GM12878 (cell line): ENCODE results near the gene FLOT1. TPM values are rescaled to one million over a fixed set of nuclear protein-coding genes. Genes with fewer than 3 reads are reported as not detected.

Experiments used
- EZH2 ChIP-seq: IDR thresholded peaks from 2 replicates; pipeline ENCODE4 v1.6.1; 2012; ENCODE audit warnings: low read depth, mild to moderate bottlenecking, control low read depth, inconsistent platforms, low read length, borderline replicate concordance; ENCODE audit not compliant: control insufficient read depth
- FOS ChIP-seq: IDR thresholded peaks from 3 replicates; pipeline ENCODE4 v1.6.1; 2011; ENCODE audit warnings: borderline replicate concordance; ENCODE audit not compliant: insufficient read length; ENCODE audit errors: extremely low read depth
- GATAD2B ChIP-seq: fragments of 450-650 bp; conservative IDR thresholded peaks from 2 replicates; pipeline ENCODE4 v1.6.1; 2017; ENCODE audit warnings: low read depth, mild to moderate bottlenecking, moderate library complexity
- IKZF2 ChIP-seq, 2 experiments: fragments of 450-650 bp; IDR thresholded peaks; 2 replicates each; pipeline ENCODE4 v1.6.1; 2017; ENCODE audit warnings: mild to moderate bottlenecking in 2 of 2, moderate library complexity in 2 of 2
- NFXL1 ChIP-seq: fragments of 450-650 bp; IDR thresholded peaks from 2 replicates; pipeline ENCODE4 v1.6.1; 2017; ENCODE audit warnings: antibody characterized with exemption, mild to moderate bottlenecking, borderline replicate concordance
- NFYA ChIP-seq: IDR thresholded peaks from 2 replicates; pipeline ENCODE4 v1.6.1; 2011; ENCODE audit warnings: low read depth, mild to moderate bottlenecking, low read length, improper control_type of control experiment, borderline replicate concordance
- SIN3A ChIP-seq: IDR thresholded peaks from 2 replicates; pipeline ENCODE4 v1.6.1; 2012; ENCODE audit warnings: low read depth, low read length, improper control_type of control experiment
- SIX5 ChIP-seq: IDR thresholded peaks from 2 replicates; pipeline ENCODE4 v1.6.1; 2011; ENCODE audit warnings: mild to moderate bottlenecking, low read depth, low read length, moderate library complexity; ENCODE audit not compliant: severe bottlenecking
- SMAD5 ChIP-seq: IDR thresholded peaks from 2 replicates; pipeline ENCODE4 v1.6.1; 2016; ENCODE audit warnings: antibody characterized with exemption, low read depth
- SREBF1 ChIP-seq: IDR thresholded peaks from 2 replicates; pipeline ENCODE4 v1.6.1; 2012; ENCODE audit warnings: mild to moderate bottlenecking, low read length
- SRF ChIP-seq, 2 experiments: IDR thresholded peaks; 2 replicates each; pipeline ENCODE4 v1.6.1; 2011; ENCODE audit warnings: low read depth in 2 of 2, low read length in 2 of 2, mild to moderate bottlenecking in 1 of 2, moderate library complexity in 1 of 2
- TBL1XR1 ChIP-seq: IDR thresholded peaks from 2 replicates; pipeline ENCODE4 v1.6.1; 2012; ENCODE audit warnings: low read depth, low read length, improper control_type of control experiment
- WRNIP1 ChIP-seq: IDR thresholded peaks from 2 replicates; pipeline ENCODE4 v1.6.1; 2011; ENCODE audit warnings: low read depth, low read length, improper control_type of control experiment, borderline replicate concordance
- ZNF207 ChIP-seq: fragments of 450-650 bp; IDR thresholded peaks from 2 replicates; pipeline ENCODE4 v1.6.1; 2014; ENCODE audit warnings: antibody characterized with exemption, mild to moderate bottlenecking, borderline replicate concordance
- polyA plus RNA-seq, 11 experiments: library from polyadenylated mRNA; depleted of rRNA in 4 of 11; unstranded in 6 of 11; stranded (reverse) in 5 of 11; fragments of >200 nt; fragmentation: Nextera tagmentation in 4 of 11; fragmentation: Illumina TruSeq in 1 of 11; extraction: Ambion mirVana in 4 of 11; extraction: Trizol in 1 of 11; gene quantifications; 1 replicate in 1 of 11; 2 replicates in 10 of 11; pipeline versions ENCODE4 v1.2.1 to v1.2.3, GENCODE V29; 2011 to 2016; ENCODE audit warnings: inconsistent platforms in 2 of 11, missing spikeins in 2 of 11, low read depth in 1 of 11
- total RNA-seq, 4 experiments: library from RNA; depleted of rRNA in 3 of 4; stranded (reverse); fragments of >200 nt in 3 of 4; fragmentation: Illumina TruSeq in 1 of 4; extraction: Trizol in 1 of 4; gene quantifications; 2 replicates each; pipeline versions ENCODE4 v1.2.1 to v1.2.3, GENCODE V29; 2013 to 2021
- TF ChIP-seq, protein P1 (sequence below): fragments of 450-650 bp; IDR thresholded peaks from 2 replicates; pipeline ENCODE4 v1.6.1; 2018; ENCODE audit warnings: borderline replicate concordance, mild to moderate bottlenecking; ENCODE audit not compliant: partially characterized antibody
- TF ChIP-seq, protein P2 (sequence below): fragments of 450-650 bp; IDR thresholded peaks from 2 replicates; pipeline ENCODE4 v1.6.1; 2017; ENCODE audit warnings: antibody characterized with exemption, mild to moderate bottlenecking, moderate library complexity
- TF ChIP-seq, protein P3 (sequence below), 3 experiments: IDR thresholded peaks in 2 of 3; conservative IDR thresholded peaks in 1 of 3; 2 replicates each; pipeline ENCODE4 v1.5.1; 2011; ENCODE audit warnings: low read depth in 3 of 3, low read length in 3 of 3, mild to moderate bottlenecking in 3 of 3, control low read depth in 2 of 3, moderate library complexity in 2 of 3, inconsistent platforms in 1 of 3, mixed read lengths in 1 of 3; ENCODE audit not compliant: control insufficient read depth in 2 of 3, insufficient read depth in 1 of 3; ENCODE audit errors: extremely low read depth in 1 of 3
- TF ChIP-seq, protein P4 (sequence below): fragments of 450-650 bp; IDR thresholded peaks from 2 replicates; pipeline ENCODE4 v1.6.1; 2017; ENCODE audit warnings: borderline replicate concordance

Gene FLOT1
- total and polyA plus RNA-seq, 10 of the 15 experiments (the other 5 are each of a cell fraction or from before 2014, with no cell fraction given): 12.3 to 153 (median 112) TPM

DNA sequence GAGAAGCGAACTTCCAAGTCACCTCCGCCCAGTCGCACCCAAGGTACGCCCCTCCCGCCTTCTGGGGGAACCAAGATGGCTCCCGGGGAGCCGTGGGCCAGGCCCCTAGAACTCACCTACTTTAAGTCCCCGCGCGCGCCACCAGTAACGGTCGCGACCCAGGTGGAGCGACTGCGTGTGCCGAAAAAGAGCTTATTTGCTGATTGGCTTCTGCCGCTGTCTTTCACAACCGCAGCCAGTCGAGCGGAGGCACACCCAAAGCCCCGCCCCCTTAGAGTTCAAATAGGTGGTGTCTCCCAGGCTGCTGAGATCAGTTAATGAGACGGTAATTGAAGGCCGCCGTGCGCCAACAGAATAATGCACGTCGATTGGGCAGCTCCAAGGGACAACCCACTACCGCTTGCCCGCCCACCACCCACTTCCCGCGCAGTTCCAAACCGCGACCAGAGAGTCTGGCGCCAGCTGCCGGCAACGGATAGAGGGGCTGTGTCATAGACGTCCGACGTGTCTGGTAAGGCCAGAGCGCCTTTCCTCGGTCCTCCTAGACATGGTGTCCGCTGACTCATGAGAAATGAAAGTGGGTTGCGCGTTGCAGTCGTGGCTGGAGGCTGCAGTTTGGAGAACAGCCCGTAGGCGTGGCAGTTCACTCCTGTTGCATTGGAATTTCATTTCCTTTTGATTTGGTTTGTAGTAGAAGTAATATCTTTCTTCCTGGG is 25.2 kb downstream of the FLOT1 start, which contains the start of gene MDC1 (continued):
- TF ChIP-seq, protein P1, sequence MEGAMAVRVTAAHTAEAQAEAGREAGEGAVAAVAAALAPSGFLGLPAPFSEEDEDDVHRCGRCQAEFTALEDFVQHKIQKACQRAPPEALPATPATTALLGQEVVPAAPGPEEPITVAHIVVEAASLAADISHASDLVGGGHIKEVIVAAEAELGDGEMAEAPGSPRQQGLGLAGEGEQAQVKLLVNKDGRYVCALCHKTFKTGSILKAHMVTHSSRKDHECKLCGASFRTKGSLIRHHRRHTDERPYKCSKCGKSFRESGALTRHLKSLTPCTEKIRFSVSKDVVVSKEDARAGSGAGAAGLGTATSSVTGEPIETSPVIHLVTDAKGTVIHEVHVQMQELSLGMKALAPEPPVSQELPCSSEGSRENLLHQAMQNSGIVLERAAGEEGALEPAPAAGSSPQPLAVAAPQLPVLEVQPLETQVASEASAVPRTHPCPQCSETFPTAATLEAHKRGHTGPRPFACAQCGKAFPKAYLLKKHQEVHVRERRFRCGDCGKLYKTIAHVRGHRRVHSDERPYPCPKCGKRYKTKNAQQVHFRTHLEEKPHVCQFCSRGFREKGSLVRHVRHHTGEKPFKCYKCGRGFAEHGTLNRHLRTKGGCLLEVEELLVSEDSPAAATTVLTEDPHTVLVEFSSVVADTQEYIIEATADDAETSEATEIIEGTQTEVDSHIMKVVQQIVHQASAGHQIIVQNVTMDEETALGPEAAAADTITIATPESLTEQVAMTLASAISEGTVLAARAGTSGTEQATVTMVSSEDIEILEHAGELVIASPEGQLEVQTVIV: no peak
- TF ChIP-seq IKZF2 (IDR thresholded peaks at IDR 0.05) (peak in 1 of 2 experiments; percentile 88; a peak in 3 of 4 replicates), EZH2 (no peak), NFYA (peak; percentile 37), SMAD5 (peak; percentile 52), NFXL1 (no peak), SIX5 (peak; percentile 36), TBL1XR1 (peak; percentile 51; the same call in 1 of the 2 replicates), ZNF207 (no peak), FOS (peak; percentile 51), SRF (IDR thresholded peaks at IDR 0.05; ENCODE audit: low read depth in 2 of 2, low read length in 2 of 2) (0 out of 4 replicates have a peak, but pooled peaks of 1 of the 2 experiments have one; percentile 27), GATAD2B (peak; percentile 57; the same call in 1 of the 2 replicates), SREBF1 (no peak), SIN3A (peak; percentile 95), WRNIP1 (0 out of 2 replicates have a peak, but pooled peaks have one; percentile 74)
- TF ChIP-seq, protein P2, sequence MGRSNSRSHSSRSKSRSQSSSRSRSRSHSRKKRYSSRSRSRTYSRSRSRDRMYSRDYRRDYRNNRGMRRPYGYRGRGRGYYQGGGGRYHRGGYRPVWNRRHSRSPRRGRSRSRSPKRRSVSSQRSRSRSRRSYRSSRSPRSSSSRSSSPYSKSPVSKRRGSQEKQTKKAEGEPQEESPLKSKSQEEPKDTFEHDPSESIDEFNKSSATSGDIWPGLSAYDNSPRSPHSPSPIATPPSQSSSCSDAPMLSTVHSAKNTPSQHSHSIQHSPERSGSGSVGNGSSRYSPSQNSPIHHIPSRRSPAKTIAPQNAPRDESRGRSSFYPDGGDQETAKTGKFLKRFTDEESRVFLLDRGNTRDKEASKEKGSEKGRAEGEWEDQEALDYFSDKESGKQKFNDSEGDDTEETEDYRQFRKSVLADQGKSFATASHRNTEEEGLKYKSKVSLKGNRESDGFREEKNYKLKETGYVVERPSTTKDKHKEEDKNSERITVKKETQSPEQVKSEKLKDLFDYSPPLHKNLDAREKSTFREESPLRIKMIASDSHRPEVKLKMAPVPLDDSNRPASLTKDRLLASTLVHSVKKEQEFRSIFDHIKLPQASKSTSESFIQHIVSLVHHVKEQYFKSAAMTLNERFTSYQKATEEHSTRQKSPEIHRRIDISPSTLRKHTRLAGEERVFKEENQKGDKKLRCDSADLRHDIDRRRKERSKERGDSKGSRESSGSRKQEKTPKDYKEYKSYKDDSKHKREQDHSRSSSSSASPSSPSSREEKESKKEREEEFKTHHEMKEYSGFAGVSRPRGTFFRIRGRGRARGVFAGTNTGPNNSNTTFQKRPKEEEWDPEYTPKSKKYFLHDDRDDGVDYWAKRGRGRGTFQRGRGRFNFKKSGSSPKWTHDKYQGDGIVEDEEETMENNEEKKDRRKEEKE: no peak
- TF ChIP-seq, protein P3, sequence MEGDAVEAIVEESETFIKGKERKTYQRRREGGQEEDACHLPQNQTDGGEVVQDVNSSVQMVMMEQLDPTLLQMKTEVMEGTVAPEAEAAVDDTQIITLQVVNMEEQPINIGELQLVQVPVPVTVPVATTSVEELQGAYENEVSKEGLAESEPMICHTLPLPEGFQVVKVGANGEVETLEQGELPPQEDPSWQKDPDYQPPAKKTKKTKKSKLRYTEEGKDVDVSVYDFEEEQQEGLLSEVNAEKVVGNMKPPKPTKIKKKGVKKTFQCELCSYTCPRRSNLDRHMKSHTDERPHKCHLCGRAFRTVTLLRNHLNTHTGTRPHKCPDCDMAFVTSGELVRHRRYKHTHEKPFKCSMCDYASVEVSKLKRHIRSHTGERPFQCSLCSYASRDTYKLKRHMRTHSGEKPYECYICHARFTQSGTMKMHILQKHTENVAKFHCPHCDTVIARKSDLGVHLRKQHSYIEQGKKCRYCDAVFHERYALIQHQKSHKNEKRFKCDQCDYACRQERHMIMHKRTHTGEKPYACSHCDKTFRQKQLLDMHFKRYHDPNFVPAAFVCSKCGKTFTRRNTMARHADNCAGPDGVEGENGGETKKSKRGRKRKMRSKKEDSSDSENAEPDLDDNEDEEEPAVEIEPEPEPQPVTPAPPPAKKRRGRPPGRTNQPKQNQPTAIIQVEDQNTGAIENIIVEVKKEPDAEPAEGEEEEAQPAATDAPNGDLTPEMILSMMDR (IDR thresholded peaks at IDR 0.05 in 2 of 3, conservative IDR thresholded peaks at IDR 0.05 in 1 of 3; ENCODE audit: control insufficient read depth in 2 of 3, extremely low read depth in 1 of 3, insufficient read depth in 1 of 3, low read depth in 3 of 3, low read length in 3 of 3): peak; percentile 8 to 29 (median 17); a peak in 3 of 6 replicates
- TF ChIP-seq, protein P4, sequence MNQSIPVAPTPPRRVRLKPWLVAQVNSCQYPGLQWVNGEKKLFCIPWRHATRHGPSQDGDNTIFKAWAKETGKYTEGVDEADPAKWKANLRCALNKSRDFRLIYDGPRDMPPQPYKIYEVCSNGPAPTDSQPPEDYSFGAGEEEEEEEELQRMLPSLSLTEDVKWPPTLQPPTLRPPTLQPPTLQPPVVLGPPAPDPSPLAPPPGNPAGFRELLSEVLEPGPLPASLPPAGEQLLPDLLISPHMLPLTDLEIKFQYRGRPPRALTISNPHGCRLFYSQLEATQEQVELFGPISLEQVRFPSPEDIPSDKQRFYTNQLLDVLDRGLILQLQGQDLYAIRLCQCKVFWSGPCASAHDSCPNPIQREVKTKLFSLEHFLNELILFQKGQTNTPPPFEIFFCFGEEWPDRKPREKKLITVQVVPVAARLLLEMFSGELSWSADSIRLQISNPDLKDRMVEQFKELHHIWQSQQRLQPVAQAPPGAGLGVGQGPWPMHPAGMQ: no peak
